NCI-H2107 treated with DMSO at 0.1 percent for 48 hours (cell line): Measurements from ENCODE around the gene BICDL1.
A peak's percentile ranks its signal among the peaks of the same experiment; 100 is the strongest.
"Not testable (repeated sequence)": the region's sequence is repeated elsewhere in the genome, so short reads cannot be mapped to it uniquely, and the experiment has no call there.

ENCODE experiments used
- DNase-seq: peaks from one replicate; lab custom pipeline; 2025; ENCODE audit not compliant: unreplicated experiment; lab: John Stamatoyannopoulos, UW

Gene BICDL1

DNA sequence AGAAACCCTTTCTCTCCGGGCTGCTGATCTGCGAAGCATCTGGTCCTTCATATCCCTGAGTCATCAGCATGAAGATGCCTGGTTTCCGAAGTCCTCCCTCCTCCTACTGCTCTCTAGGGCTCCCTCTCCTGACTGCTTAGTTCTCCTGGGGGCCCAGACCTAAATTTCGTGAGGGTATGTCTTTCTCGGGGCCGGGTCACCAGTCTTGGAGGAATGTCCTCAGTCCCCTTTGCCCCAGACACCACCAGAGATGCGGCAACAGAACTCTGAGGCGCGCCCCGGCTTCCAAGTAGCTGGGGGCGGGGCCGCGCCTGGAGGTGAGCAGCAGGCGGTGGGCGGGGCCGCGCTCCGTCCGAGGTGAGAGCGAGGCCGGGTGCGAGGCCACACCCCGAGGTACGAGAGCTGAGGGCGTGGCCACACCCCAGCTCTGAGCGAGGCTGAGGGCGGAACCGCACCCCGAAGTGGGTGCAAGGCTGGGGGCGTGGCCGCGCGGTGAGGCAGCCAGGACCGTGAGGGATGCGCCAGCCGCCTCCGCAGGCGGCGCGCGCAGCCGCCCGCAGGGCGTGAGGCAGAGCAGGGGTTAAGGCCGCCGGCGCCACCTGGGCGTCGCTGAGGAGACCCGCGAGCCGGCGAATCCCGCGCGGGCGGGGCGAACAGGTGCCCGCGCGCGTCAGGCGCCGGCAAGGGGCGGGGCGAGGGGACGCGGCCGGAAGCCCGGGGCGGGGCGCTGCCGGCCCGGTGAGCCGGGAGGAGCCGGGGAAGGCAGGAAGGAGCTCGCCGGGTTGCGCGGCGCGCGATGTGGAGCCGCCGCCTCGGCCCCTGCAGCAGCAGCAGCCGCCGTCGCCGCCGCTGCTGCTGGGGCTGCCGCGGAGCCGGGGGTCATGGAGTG lies at the start of gene BICDL1:
Gene BICDL1 (plus strand): TSS at position 765 of the 889 bp plus-strand sequence. CDS start 633 bp downstream, outside the sequence.
- DNase-seq: peak; percentile 91

DNA sequence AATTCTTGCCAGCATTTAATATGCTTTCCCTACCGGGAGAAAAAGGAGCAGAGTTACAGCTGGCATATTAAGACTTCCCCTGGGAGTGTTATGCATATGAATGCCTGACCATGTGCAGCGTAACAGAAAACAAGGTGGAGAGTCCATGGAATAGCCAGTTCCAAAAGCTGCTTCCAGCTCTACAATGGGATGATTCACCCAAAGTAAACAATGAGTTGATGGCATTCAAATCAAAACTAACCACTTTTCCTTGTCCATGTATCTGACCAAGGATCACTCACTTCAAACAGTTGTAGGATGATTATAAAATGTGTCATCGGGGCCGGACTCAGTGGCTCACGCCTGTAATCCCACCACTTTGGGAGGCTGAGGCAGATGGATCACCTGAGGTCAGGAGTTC lies 48.1 kb upstream of the BICDL1 start:
- peak; percentile 63 for DNase-seq

DNA sequence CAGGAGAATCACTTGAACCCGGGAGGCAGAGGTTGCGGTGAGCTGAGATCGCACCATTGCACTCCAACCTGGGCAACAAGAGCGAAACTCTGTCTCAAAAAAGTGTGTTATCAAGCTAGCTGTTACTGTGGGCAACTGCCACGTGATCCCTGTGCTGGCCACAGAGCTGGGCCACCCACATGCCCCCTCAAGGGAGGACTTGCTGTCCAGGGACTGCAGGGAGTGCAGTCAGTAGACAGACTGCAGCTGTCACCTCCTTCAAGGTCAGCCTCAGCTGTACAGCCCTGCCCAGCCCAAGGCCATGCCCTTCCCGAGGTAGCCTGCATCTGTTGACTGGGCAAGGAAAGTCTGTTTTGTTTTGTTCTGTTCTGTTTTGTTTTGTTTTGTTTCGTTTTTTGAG lies 46.6 kb upstream of the BICDL1 start:
- DNase-seq: no peak

DNA sequence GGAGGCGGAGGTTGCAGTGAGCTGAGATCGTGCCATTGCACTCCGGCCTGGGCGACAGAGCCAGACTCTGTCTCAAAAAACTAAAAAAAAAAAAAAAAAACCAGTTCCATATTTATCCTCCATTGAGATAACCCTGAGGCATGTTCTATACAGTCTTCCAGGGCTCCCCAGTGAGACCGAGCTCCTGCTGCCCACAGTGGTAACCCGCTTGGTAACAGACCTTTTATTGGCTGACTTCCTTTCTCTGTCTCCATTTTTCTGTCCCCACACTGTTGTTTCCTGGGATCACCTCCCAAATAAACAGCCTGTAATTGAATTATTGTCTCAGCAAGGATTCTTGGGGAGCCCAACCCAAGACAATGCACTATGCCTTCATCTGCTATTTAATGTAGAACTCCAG lies 42.8 kb upstream of the BICDL1 start:
- DNase-seq: no peak

- DNase-seq: peak; percentile 99
These were observed 39.9 kb upstream of the BICDL1 start for GRCh38 chr12:119949145-119949544.

DNA sequence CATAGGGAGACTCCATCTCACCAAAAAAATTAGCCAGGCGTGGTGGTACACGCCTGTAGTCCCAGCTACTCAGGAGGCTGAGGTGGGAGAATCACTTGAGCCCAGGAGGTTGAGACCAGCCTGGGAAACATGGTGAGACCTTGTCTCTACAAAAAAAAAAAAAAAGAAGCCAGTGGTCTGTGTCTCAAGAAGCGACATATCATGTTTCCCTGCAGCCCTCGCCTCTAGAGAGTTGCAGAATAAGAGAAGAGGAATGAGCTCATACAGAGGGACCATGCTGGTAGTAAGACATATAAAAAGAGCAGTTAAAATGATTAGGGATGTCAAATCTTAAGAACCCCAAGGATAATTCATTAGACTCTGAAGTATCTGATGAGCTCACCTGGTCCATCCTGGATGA lies 39.4 kb upstream of the BICDL1 start:
- DNase-seq: peak; percentile 70

DNA sequence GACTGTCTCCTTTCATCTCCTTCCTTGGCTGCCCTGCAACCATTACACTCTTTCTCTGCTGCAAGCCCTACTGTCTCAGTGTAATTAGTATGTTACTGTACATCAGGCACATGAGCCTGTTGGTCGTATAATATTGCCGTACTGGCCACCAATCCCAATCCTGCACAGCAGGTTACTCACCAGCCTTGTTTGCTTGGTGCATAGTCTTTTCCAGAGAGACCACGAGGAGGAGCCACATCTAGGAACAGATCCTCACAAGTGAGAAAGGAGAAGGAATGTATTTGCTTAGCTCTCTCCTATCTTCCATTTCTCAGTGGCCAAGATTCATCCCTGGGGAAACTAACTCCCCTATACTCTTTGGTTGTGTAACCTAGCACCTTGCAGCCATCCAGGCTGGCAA lies 33.0 kb upstream of the BICDL1 start:
- no peak for DNase-seq

DNA sequence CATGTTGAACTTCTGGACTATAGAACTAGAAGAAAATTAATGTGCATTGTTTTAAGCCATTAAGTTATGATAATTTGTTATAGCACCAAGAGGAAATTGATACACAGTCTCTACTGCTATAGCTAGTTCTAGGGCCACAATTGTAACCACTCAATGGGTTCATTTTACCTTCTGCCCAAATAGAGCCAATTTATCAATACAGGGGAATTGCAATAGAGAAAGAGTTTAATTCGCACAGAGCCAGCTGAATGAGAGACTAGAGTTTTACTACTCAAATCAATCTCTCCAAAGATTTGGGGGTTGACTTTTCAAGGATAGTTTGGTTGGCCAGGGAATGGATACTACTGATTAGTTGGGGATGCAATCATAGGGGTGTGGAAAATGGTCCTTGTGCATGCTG lies 31.9 kb upstream of the BICDL1 start:
- no peak for DNase-seq

DNA sequence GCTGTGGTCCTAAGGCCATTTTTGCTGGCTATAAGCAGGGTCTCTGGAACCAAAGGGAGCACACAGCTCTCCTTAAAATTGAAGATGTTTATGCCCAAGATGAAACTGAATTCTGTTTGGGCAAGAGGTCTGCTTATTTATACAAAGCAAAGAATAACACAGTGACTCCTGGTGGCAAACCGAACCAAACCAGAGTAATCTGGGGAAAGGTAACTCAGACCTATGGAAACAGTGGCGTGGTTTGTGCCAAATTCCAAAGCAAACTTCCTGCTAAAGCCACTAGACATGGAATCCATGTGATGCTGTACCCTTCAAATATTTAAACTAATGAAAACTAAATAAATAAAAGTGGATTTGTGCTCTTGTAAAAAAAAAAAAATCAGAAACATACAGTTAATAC lies 29.6 kb upstream of the BICDL1 start:
- DNase-seq: no peak

GRCh38 chr12:119964123-119964522 lies 24.9 kb upstream of the BICDL1 start:
- DNase-seq: no peak

- no peak for DNase-seq
These were observed 24.1 kb upstream of the BICDL1 start for GRCh38 chr12:119964929-119965328.

GRCh38 chr12:119980242-119980641 lies 8.8 kb upstream of the BICDL1 start:
- DNase-seq: no peak

- DNase-seq: not testable (repeated sequence)
These were observed 8.3 kb upstream of the BICDL1 start for GRCh38 chr12:119980702-119981101.

DNA sequence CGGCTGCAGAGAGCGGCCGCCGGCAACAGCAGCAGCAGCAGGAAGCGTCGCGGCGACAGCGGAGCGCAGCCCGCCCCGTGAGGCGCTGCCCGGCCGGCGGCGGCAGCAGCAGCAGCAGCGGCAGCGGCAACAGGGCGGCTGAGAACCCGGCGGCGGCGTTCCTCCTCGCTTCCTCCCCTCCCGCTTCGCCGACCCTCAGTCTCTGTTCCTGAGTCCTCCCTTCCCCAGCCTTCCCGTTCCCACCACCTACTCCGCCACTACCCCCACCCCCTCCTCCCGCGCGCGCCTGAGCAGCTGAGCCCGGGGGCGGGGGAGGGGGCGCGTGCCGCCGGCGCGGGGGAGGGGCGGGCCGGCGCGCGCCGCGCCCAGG lies 310 bp downstream of the BICDL1 start:
- DNase-seq: no peak

- DNase-seq: no peak
These were observed 820 bp downstream of the BICDL1 start for GRCh38 chr12:119989731-119990381.

GRCh38 chr12:119990382-119990874 lies 1.4 kb downstream of the BICDL1 start:
- peak; percentile 52 for DNase-seq

GRCh38 chr12:119992129-119992705 lies 3.2 kb downstream of the BICDL1 start:
- DNase-seq: no peak

DNA sequence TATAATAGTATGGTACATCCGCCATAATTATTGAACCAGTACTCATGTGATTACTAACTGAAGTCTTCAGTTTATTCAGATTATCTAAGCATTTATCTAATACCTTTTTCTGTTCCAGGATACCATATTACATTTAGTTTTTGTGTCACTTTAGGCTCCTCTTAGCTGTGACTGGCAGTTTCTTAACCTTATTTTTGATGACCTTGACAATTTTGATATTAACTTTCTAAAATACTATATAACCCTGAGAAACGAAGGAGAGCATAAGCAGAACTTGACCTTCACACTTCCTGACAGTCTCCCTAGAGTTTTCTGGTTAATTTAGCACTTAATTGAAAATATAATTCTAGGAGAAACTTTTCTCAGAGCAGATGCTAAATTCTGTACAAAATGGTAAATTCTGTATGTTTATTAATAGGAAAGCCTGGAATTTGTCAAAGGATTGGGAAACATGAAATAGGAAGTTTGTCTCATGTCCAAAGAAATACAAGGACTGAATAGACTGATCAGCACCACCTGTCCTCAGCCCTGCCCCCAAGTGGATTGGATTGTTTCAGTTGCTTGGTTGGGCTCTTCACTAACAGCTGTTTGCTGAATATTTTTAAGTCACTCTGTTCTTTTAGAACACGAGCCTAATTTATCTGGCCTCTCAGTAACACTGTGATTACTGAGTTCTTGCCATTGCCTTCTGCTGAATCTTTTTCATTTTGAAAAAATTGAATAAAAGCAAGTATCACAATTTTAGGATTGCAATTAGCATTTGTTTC lies 6.0 kb downstream of the BICDL1 start:
- peak; percentile 43 for DNase-seq

- no peak for DNase-seq
These were observed 7.4 kb downstream of the BICDL1 start for GRCh38 chr12:119996417-119996816.

GRCh38 chr12:119998471-119999245 lies 9.6 kb downstream of the BICDL1 start:
- DNase-seq: no peak
